ENCODE results near the gene XIST.

Gene XIST

DNA sequence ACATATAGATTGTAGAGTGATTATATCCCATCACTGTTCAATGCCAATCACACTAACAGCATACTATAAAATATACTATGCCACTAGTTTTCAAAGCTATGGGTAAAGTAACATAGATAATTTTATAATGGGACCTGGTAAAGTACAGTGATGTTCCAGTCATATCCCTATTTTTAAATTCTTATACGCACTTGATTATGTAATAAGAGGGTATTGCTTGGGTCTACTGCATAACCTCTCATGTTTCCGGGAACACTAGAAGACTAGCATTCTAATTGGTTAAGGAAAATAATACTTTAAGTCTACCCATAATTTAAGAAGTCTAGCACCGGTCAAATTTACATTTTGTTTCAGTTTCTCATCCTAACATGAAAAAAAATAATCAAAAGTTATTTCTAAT lies 14.4 kb downstream of the XIST start:
- Histone ChIP-seq H3K36me3 (ENCODE audit: control insufficient read depth, insufficient read depth, low read length, severe bottlenecking) (peaks cover 30% of the 10 kb centered on the region), H3K27me3 (replicated peaks; ENCODE audit: control insufficient read depth, insufficient read depth, low read length) (no peaks in the 10 kb centered on the region), H3K4me3 (ENCODE audit: low read length) (no peak overlapping the region), H3K9ac (ENCODE audit: low read length) (no peak overlapping the region), H3K9me3 (ENCODE audit: control insufficient read depth, low read length) (no peaks in the 10 kb centered on the region), H3K4me1 (ENCODE audit: control insufficient read depth, insufficient read depth, low read length) (no peaks in the 10 kb centered on the region)
- no peak for DNase-seq (ENCODE audit: low read depth)

DNA sequence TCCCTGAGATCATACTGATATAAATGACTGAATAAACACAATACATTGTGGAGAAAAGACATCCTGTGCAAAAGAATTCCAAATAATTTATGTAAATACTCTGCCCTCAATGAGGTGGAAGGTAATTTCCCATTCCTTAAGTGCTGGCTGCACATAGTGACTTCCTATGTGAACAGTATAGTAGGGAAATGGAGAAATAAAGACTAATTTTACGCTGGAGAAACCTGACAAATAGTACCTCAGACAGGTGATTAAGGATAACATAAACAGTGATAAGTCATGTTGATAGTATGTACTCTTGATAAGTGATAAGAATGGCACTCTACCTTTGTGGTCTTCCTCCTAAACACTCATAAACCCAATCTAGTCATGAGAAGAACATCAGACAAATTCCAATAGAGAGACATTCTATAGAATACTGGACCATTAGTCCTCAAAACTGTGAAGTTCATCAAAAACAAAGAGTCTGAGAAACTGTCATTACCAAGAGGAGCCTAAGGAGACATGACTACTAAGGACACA lies 15.5 kb downstream of the XIST start:
- DNase-seq (ENCODE audit: low read depth) = no peak
- Histone ChIP-seq H3K27me3 (replicated peaks; ENCODE audit: control insufficient read depth, insufficient read depth, low read length) (no peaks in the 10 kb centered on the region), H3K9ac (ENCODE audit: low read length) (no peak overlapping the region), H3K4me1 (ENCODE audit: control insufficient read depth, insufficient read depth, low read length) (no peaks in the 10 kb centered on the region), H3K9me3 (ENCODE audit: control insufficient read depth, low read length) (no peaks in the 10 kb centered on the region), H3K36me3 (ENCODE audit: control insufficient read depth, insufficient read depth, low read length, severe bottlenecking) (peaks cover 38% of the 10 kb centered on the region), H3K4me3 (ENCODE audit: low read length) (no peak overlapping the region)

DNA sequence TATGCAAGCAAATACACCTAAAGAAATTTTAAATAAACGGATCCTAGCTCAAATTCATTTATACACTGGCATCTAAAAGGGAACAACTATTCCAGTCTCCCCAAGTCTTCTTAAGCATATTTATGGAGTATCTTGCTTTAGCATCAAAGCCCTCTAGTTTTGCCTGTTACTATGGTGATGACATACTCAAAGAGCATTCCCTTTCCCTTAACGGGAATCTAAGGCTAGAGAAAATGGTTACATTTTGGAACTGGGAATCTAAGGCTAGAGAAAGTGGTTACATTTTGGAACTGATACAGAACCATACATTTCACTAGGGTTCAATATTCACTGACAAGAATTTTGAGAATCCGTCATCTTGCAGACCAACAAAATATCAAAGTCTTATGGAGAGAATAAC lies 18.3 kb downstream of the XIST start:
- peaks cover 51% of the 10 kb centered on the region for H3K36me3 ChIP-seq (ENCODE audit: control insufficient read depth, insufficient read depth, low read length, severe bottlenecking)
- H3K27me3 ChIP-seq (replicated peaks; ENCODE audit: control insufficient read depth, insufficient read depth, low read length) = no peaks in the 10 kb centered on the region
- no peak overlapping the region for H3K4me3 ChIP-seq (ENCODE audit: low read length)
- no peaks in the 10 kb centered on the region for H3K4me1 ChIP-seq (ENCODE audit: control insufficient read depth, insufficient read depth, low read length)
- no peaks in the 10 kb centered on the region for H3K9me3 ChIP-seq (ENCODE audit: control insufficient read depth, low read length)
- DNase-seq (ENCODE audit: low read depth) = no peak
- no peak overlapping the region for H3K9ac ChIP-seq (ENCODE audit: low read length)

DNA sequence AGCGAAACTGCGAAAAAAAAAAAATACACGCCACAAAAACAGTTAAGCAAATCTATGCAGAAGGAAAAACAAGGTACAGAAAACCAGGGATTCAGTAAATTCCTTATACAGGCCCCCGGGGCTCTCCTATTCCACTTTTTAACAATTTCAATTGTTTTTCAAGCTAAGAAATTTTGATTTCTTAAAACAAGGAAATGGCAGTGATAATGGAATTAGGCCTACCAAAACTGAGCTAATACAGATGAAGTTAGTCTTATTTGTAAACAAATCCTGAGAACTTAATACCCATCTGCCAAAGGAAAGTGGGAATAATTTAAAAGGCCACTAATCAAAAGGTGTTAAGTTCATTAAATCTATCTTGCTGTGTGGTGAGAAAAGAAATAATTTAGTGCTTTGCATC lies 20.2 kb downstream of the XIST start:
- Histone ChIP-seq H3K9me3 (ENCODE audit: control insufficient read depth, low read length) (no peaks in the 10 kb centered on the region), H3K4me1 (ENCODE audit: control insufficient read depth, insufficient read depth, low read length) (peaks cover 4% of the 10 kb centered on the region), H3K9ac (ENCODE audit: low read length) (no peak overlapping the region), H3K4me3 (ENCODE audit: low read length) (no peak overlapping the region), H3K36me3 (ENCODE audit: control insufficient read depth, insufficient read depth, low read length, severe bottlenecking) (peaks cover 68% of the 10 kb centered on the region), H3K27me3 (replicated peaks; ENCODE audit: control insufficient read depth, insufficient read depth, low read length) (no peaks in the 10 kb centered on the region)
- no peak for DNase-seq (ENCODE audit: low read depth)

DNA sequence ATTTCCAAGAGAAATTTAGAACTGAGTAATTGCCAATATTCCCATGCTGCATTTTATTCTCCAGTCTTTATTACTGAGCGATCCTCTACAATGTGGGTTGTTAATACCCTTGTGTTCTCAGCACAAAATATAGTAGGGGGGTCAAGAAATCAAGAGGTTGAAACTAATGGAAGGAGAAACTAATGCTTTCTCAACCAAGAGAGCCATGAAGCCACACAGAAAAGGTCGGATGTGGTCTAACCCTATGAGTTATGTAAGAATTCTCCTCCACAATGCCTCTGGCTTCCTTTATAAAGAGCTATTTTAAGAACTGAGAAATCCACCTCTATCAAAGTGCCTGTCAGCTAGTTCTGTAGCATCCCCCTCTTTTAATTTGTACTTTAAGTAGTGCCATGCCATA lies 21.0 kb downstream of the XIST start:
- Histone ChIP-seq H3K36me3 (ENCODE audit: control insufficient read depth, insufficient read depth, low read length, severe bottlenecking) (peaks cover 68% of the 10 kb centered on the region), H3K4me3 (ENCODE audit: low read length) (no peak overlapping the region), H3K4me1 (ENCODE audit: control insufficient read depth, insufficient read depth, low read length) (peaks cover 4% of the 10 kb centered on the region), H3K9me3 (ENCODE audit: control insufficient read depth, low read length) (no peaks in the 10 kb centered on the region), H3K9ac (ENCODE audit: low read length) (no peak overlapping the region), H3K27me3 (replicated peaks; ENCODE audit: control insufficient read depth, insufficient read depth, low read length) (no peaks in the 10 kb centered on the region)
- no peak for DNase-seq (ENCODE audit: low read depth)

DNA sequence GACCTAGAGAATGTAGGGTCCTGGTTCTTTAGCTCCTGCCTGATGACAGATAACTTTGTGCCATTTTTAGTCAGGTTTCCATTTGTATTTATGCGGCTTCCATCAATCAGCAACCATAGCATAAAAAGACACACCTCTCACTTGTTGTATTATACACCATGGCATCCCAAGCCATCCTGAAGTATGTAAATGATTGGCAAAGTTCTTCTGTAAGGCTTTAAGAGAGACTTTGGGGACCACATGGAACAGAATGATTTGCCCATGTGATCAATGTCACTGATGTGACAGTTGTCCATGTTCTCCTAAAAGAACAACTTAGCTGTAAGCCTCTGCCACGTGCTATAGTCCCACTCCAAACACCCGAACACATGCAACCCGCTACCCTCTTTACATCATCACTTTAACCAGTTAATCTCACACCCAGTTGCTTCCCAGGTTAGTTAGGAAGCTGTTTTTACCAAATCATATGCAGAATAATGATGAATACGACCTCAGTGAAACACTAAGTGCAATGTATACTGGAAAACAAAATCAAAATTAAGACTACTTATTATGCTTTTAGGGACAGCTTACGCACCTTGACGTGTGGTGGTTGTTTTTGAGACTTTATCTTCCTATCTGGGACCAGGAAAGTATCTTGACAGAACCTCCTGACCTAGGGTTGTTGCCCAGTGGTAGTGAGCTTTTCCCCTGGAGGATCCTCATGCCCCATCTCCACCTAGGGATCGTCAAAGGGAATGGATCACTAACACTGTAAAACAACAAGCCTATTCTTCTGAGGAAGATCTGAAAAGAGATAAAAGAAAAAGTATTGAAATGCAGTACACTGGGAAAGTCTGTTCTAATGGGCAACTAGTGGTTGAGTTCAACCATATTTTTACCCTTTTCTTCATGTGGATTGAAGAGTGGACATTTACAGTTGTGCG lies 21.8 kb downstream of the XIST start:
- Histone ChIP-seq H3K9me3 (ENCODE audit: control insufficient read depth, low read length) (no peaks in the 10 kb centered on the region), H3K9ac (ENCODE audit: low read length) (no peak overlapping the region), H3K4me1 (ENCODE audit: control insufficient read depth, insufficient read depth, low read length) (peaks cover 4% of the 10 kb centered on the region), H3K4me3 (ENCODE audit: low read length) (no peak overlapping the region), H3K27me3 (replicated peaks; ENCODE audit: control insufficient read depth, insufficient read depth, low read length) (no peaks in the 10 kb centered on the region), H3K36me3 (ENCODE audit: control insufficient read depth, insufficient read depth, low read length, severe bottlenecking) (peaks cover 73% of the 10 kb centered on the region)
- DNase-seq (ENCODE audit: low read depth) = no peak

DNA sequence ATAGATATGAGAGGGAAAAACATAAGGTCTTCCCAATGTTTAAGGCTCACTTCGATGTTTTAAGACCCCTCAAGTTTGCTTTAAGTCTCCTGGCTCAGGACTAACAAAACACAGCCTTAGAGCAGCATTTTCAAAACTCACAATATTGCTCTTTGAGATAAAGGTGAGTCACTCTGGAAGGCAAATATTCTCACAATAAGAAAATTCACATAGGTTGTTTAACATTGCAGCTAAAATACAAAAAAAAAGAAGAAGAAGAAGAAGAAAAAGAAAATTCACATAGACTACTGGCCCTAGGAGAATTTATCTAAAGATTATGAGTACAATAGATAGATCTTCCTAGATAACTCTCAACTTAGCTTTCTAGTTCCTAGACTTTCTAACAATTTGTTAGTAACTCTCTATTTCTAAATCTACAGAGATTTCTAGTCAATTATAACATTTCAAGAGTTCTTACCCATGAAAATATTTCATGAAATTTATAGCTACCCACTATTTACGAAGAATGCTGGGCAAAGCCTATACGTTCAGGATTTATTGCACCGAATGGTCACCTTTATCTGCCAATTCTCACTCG lies 22.5 kb downstream of the XIST start:
- DNase-seq (ENCODE audit: low read depth) = no peak
- Histone ChIP-seq H3K36me3 (ENCODE audit: control insufficient read depth, insufficient read depth, low read length, severe bottlenecking) (peaks cover 77% of the 10 kb centered on the region), H3K4me1 (ENCODE audit: control insufficient read depth, insufficient read depth, low read length) (peaks cover 4% of the 10 kb centered on the region), H3K27me3 (replicated peaks; ENCODE audit: control insufficient read depth, insufficient read depth, low read length) (no peaks in the 10 kb centered on the region), H3K4me3 (ENCODE audit: low read length) (no peak overlapping the region), H3K9ac (ENCODE audit: low read length) (no peak overlapping the region), H3K9me3 (ENCODE audit: control insufficient read depth, low read length) (no peaks in the 10 kb centered on the region)

DNA sequence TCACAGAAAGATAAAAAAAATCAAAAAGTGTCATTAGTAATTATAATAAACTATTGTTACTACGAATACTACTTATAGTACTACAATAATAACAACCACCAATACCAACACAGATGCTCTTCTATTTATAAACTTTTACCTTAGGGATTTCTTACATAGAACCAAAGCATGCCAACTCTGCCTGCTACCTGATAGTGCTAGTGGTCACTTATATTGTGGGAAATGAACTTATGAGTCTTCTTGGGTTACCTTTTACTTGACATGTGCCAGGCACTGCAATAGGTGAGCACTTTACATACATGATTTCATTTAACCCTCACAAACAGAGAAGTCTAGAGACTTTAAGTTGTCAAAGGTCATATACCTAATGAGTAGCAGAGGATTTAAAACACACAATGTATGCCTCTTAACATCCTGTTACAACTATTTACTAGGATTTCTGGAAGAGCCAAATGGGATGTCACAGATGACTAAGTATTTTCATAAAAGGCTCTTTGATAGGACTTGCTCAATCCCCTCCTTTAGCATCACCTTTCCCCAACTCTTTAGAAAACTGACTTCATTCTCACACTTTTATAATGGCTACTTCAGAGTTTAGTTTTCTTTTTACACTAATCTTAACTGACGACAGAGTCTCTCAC lies 24.3 kb downstream of the XIST start:
- Histone ChIP-seq H3K4me3 (ENCODE audit: low read length) (no peak overlapping the region), H3K27me3 (replicated peaks; ENCODE audit: control insufficient read depth, insufficient read depth, low read length) (no peaks in the 10 kb centered on the region), H3K36me3 (ENCODE audit: control insufficient read depth, insufficient read depth, low read length, severe bottlenecking) (peaks cover 80% of the 10 kb centered on the region), H3K9me3 (ENCODE audit: control insufficient read depth, low read length) (no peaks in the 10 kb centered on the region), H3K4me1 (ENCODE audit: control insufficient read depth, insufficient read depth, low read length) (peaks cover 4% of the 10 kb centered on the region), H3K9ac (ENCODE audit: low read length) (no peak overlapping the region)
- no peak for DNase-seq (ENCODE audit: low read depth)

DNA sequence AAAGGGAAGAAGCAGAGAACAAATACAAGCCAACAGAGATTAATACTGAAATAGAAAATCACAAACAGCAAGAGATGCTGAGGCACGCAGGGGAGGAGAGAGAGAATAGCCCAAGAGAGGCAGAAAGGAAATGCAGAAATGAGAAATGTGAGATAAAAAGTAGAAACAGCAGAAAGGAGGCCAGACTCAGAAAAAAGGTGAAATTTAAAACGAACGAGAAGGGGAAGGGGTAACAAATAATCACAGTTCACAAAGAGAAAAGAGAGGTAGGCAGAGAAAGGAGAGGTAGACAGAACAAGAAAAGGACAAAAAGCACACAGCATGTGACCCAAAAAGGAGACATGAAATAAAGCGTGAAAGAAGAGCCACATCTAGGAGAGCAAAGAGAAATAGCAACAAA lies 25.1 kb downstream of the XIST start:
- H3K4me3 ChIP-seq (ENCODE audit: low read length) = no peak overlapping the region
- peaks cover 4% of the 10 kb centered on the region for H3K4me1 ChIP-seq (ENCODE audit: control insufficient read depth, insufficient read depth, low read length)
- H3K9ac ChIP-seq (ENCODE audit: low read length) = no peak overlapping the region
- no peak for DNase-seq (ENCODE audit: low read depth)
- no peaks in the 10 kb centered on the region for H3K9me3 ChIP-seq (ENCODE audit: control insufficient read depth, low read length)
- H3K36me3 ChIP-seq (ENCODE audit: control insufficient read depth, insufficient read depth, low read length, severe bottlenecking) = peaks cover 75% of the 10 kb centered on the region
- H3K27me3 ChIP-seq (replicated peaks; ENCODE audit: control insufficient read depth, insufficient read depth, low read length) = no peaks in the 10 kb centered on the region

DNA sequence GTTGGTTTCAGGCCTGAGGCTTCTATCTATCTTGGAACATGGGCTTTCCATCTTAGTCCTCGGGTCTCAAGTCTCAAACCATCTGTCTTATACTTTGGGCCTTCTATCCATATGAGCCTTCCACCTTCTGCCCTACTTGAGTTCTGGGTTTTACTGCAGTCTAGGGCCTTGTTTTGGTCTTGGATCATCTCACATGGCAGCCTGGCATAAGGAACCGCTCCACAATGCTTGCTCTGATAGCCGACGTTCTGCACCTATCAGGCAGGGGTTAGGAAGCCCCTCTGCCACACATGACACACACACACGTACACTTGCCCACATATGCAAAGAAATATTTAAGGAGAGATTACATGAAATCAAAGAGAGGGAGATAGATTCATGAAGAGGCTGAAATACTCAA lies 25.5 kb downstream of the XIST start:
- Histone ChIP-seq H3K9me3 (ENCODE audit: control insufficient read depth, low read length) (no peaks in the 10 kb centered on the region), H3K4me1 (ENCODE audit: control insufficient read depth, insufficient read depth, low read length) (peaks cover 4% of the 10 kb centered on the region), H3K4me3 (ENCODE audit: low read length) (no peak overlapping the region), H3K9ac (ENCODE audit: low read length) (no peak overlapping the region), H3K36me3 (ENCODE audit: control insufficient read depth, insufficient read depth, low read length, severe bottlenecking) (peaks cover 76% of the 10 kb centered on the region), H3K27me3 (replicated peaks; ENCODE audit: control insufficient read depth, insufficient read depth, low read length) (no peaks in the 10 kb centered on the region)
- no peak for DNase-seq (ENCODE audit: low read depth)

DNA sequence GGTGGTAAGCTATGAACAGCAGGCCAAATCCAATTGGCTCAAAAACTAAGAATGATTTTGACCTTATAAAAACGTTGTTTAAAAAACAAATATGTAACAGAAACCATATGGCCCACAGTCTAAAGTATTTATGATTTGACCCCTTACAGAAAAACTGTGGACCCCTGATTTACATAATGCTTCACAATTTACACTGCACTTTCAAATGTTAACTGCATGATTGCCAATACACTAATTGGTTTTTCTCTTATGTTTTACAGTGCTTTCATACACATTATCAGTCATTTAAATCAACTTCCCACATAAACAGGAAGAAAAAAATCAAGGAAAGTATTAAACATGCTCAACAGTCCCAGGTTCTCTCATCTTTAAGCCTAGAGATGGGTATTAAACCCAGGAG lies 26.9 kb downstream of the XIST start:
- Histone ChIP-seq H3K9me3 (ENCODE audit: control insufficient read depth, low read length) (no peaks in the 10 kb centered on the region), H3K9ac (ENCODE audit: low read length) (no peak overlapping the region), H3K4me1 (ENCODE audit: control insufficient read depth, insufficient read depth, low read length) (peaks cover 4% of the 10 kb centered on the region), H3K27me3 (replicated peaks; ENCODE audit: control insufficient read depth, insufficient read depth, low read length) (no peaks in the 10 kb centered on the region), H3K4me3 (ENCODE audit: low read length) (no peak overlapping the region), H3K36me3 (ENCODE audit: control insufficient read depth, insufficient read depth, low read length, severe bottlenecking) (peaks cover 76% of the 10 kb centered on the region)
- DNase-seq (ENCODE audit: low read depth) = no peak
